WTC11 (cell line): Measurements from ENCODE around the gene OR5K1. TPM values are rescaled to one million over a fixed set of nuclear protein-coding genes. Genes with fewer than 3 reads are reported as not detected.

Experiments used
- ATAC-seq: fragments of 200-7000 bp; cut with Tn5 transposase; 2 replicates; pipeline ENCODE4 v1.10.0; 2021; ENCODE audit warnings: mild to moderate bottlenecking, moderate library complexity
- CTCF ChIA-PET: fragments of 300-600 bp; sonication (Branson Sonifier 250); formaldehyde crosslinking; loops from one replicate; lab custom pipeline; 2021; ENCODE audit warnings: antibody characterized with exemption; lab: Charles Lee
- POLR2A ChIA-PET: fragments of 350-600 bp; sonication (Branson Sonifier 250); formaldehyde crosslinking; loops from one replicate; lab custom pipeline; 2021; ENCODE audit warnings: antibody characterized with exemption; lab: Charles Lee
- DNase-seq: peaks from one replicate; pipeline ENCODE4 v3.0.0; 2021; ENCODE audit warnings: low spot score
- H3K27ac Mint-ChIP-seq: 2 replicates; pipeline ENCODE4 v1.8.0; 2021; ENCODE audit warnings: mixed read lengths
- H3K27me3 Mint-ChIP-seq: 2 replicates; pipeline ENCODE4 v1.8.0; 2021; ENCODE audit warnings: low read depth, mild to moderate bottlenecking, moderate library complexity, mixed read lengths
- H3K36me3 Mint-ChIP-seq: 2 replicates; pipeline ENCODE4 v1.8.0; 2021; ENCODE audit warnings: mixed read lengths
- H3K4me1 Mint-ChIP-seq: 2 replicates; pipeline ENCODE4 v1.8.0; 2022; ENCODE audit warnings: mixed read lengths
- H3K4me3 Mint-ChIP-seq: 2 replicates; pipeline ENCODE4 v1.8.0; 2021; ENCODE audit warnings: mild to moderate bottlenecking, moderate library complexity, mixed read lengths
- H3K9me3 Mint-ChIP-seq: 2 replicates; pipeline ENCODE4 v1.8.0; 2021; ENCODE audit warnings: mixed read lengths
- ATF1 ChIP-seq: sonication (generic); formaldehyde crosslinking; IDR thresholded peaks from 2 replicates; pipeline ENCODE4 v1.8.1; 2023; ENCODE audit warnings: mild to moderate bottlenecking, moderate library complexity, missing genetic modification reagents
- ATF3 ChIP-seq: sonication (generic); formaldehyde crosslinking; conservative IDR thresholded peaks from 2 replicates; pipeline ENCODE4 v1.8.1; 2022; ENCODE audit warnings: mild to moderate bottlenecking, missing genetic modification reagents
- CBFB ChIP-seq: sonication (generic); formaldehyde crosslinking; IDR thresholded peaks from 2 replicates; pipeline ENCODE4 v1.8.1; 2022; ENCODE audit warnings: mild to moderate bottlenecking, low read depth, missing genetic modification reagents
- CDX4 ChIP-seq: fragments of 250-450 bp; sonication (Bioruptor Pico); IDR thresholded peaks from 2 replicates; pipeline ENCODE4 v1.9.0; 2021; ENCODE audit warnings: moderate library complexity, mild to moderate bottlenecking, inconsistent platforms, borderline replicate concordance
- CREM ChIP-seq: sonication (generic); formaldehyde crosslinking; IDR thresholded peaks from 2 replicates; pipeline ENCODE4 v1.8.1; 2022; ENCODE audit warnings: mild to moderate bottlenecking, missing genetic modification reagents, moderate library complexity
- E2F5 ChIP-seq: sonication (generic); formaldehyde crosslinking; IDR thresholded peaks from 2 replicates; pipeline ENCODE4 v1.8.1; 2022; ENCODE audit warnings: mild to moderate bottlenecking, moderate library complexity, missing genetic modification reagents
- ERG ChIP-seq: fragments of 250-450 bp; sonication (Bioruptor Pico); IDR thresholded peaks from 2 replicates; pipeline ENCODE4 v1.8.0; 2021; ENCODE audit warnings: mild to moderate bottlenecking
- GABPB1 ChIP-seq: sonication (generic); formaldehyde crosslinking; IDR thresholded peaks from 2 replicates; pipeline ENCODE4 v1.8.1; 2023; ENCODE audit warnings: mild to moderate bottlenecking, missing genetic modification reagents
- GRHL2 ChIP-seq: fragments of 250-450 bp; sonication (Bioruptor Pico); IDR thresholded peaks from 2 replicates; pipeline ENCODE4 v1.8.0; 2022; ENCODE audit warnings: mild to moderate bottlenecking, moderate library complexity; ENCODE audit not compliant: insufficient replicate concordance, severe bottlenecking
- HMGXB4 ChIP-seq: sonication (generic); formaldehyde crosslinking; IDR thresholded peaks from 2 replicates; pipeline ENCODE4 v1.8.1; 2023; ENCODE audit warnings: mild to moderate bottlenecking, moderate library complexity, missing genetic modification reagents
- IRF2 ChIP-seq: sonication (generic); formaldehyde crosslinking; IDR thresholded peaks from 2 replicates; pipeline ENCODE4 v1.8.0; 2022; ENCODE audit warnings: low read depth, missing genetic modification reagents, borderline replicate concordance
- KAT7 ChIP-seq: sonication (generic); formaldehyde crosslinking; IDR thresholded peaks from 2 replicates; pipeline ENCODE4 v1.8.1; 2023; ENCODE audit warnings: missing genetic modification reagents, mild to moderate bottlenecking, borderline replicate concordance
- MAX ChIP-seq: sonication (generic); formaldehyde crosslinking; IDR thresholded peaks from 2 replicates; pipeline ENCODE4 v1.8.0; 2022; ENCODE audit warnings: mild to moderate bottlenecking, missing genetic modification reagents
- NFE2L1 ChIP-seq: sonication (generic); formaldehyde crosslinking; IDR thresholded peaks from 2 replicates; pipeline ENCODE4 v1.8.1; 2023; ENCODE audit warnings: missing genetic modification reagents
- NR2C2 ChIP-seq: sonication (generic); formaldehyde crosslinking; IDR thresholded peaks from 2 replicates; pipeline ENCODE4 v1.8.0; 2022; ENCODE audit warnings: mild to moderate bottlenecking, missing genetic modification reagents
- OVOL2 ChIP-seq: fragments of 250-450 bp; sonication (Bioruptor Pico); IDR thresholded peaks from 2 replicates; pipeline ENCODE4 v1.9.0; 2021; ENCODE audit warnings: mild to moderate bottlenecking, borderline replicate concordance
- PRRX2 ChIP-seq: fragments of 250-450 bp; sonication (Bioruptor Pico); IDR thresholded peaks from 2 replicates; pipeline ENCODE4 v1.8.0; 2021; ENCODE audit warnings: mild to moderate bottlenecking
- SMAD3 ChIP-seq: sonication (generic); formaldehyde crosslinking; IDR thresholded peaks from 2 replicates; pipeline ENCODE4 v1.8.0; 2022; ENCODE audit warnings: missing genetic modification reagents, mild to moderate bottlenecking, borderline replicate concordance
- SOX15 ChIP-seq: fragments of 250-450 bp; sonication (Bioruptor Pico); IDR thresholded peaks from 2 replicates; pipeline ENCODE4 v1.9.0; 2021; ENCODE audit warnings: mild to moderate bottlenecking
- TP53 ChIP-seq: sonication (generic); formaldehyde crosslinking; IDR thresholded peaks from 2 replicates; pipeline ENCODE4 v1.8.1; 2023; ENCODE audit warnings: mild to moderate bottlenecking, missing genetic modification reagents
- USF2 ChIP-seq: sonication (generic); formaldehyde crosslinking; IDR thresholded peaks from 2 replicates; pipeline ENCODE4 v1.8.1; 2023; ENCODE audit warnings: mild to moderate bottlenecking, missing genetic modification reagents, moderate library complexity
- ZNF138 ChIP-seq: sonication (generic); formaldehyde crosslinking; conservative IDR thresholded peaks from 2 replicates; pipeline ENCODE4 v1.8.1; 2022; ENCODE audit warnings: mild to moderate bottlenecking, moderate library complexity, missing genetic modification reagents
- ZNF281 ChIP-seq: sonication (generic); formaldehyde crosslinking; IDR thresholded peaks from 2 replicates; pipeline ENCODE4 v1.8.0; 2023; ENCODE audit warnings: mild to moderate bottlenecking, missing genetic modification reagents
- ZNF317 ChIP-seq: sonication (generic); formaldehyde crosslinking; IDR thresholded peaks from 2 replicates; pipeline ENCODE4 v1.8.1; 2023; ENCODE audit warnings: low read depth, mild to moderate bottlenecking, moderate library complexity, missing genetic modification reagents, borderline replicate concordance
- ZNF396 ChIP-seq: fragments of 250-450 bp; sonication (Bioruptor Pico); IDR thresholded peaks from 2 replicates; pipeline ENCODE4 v1.8.0; 2021; ENCODE audit warnings: mild to moderate bottlenecking, moderate library complexity, borderline replicate concordance
- ZSCAN18 ChIP-seq: fragments of 250-450 bp; sonication (Bioruptor Pico); IDR thresholded peaks from 2 replicates; pipeline ENCODE4 v2.1.2; 2022; ENCODE audit warnings: mild to moderate bottlenecking, moderate library complexity
- total RNA-seq: library from RNA; stranded (reverse); gene quantifications from 3 replicates; pipeline ENCODE4 v1.2.3, GENCODE V29; 2021

OR5K1 gene
- total RNA-seq, 1 experiment from 2014 or later: not detected

GRCh38 chr3:98433764-98434163, 29.2 kb upstream of the OR5K1 start (continued):
- TF ChIP-seq CREM (CRISPR knock-in tag) (no peak), KAT7 (CRISPR knock-in tag) (no peak), GRHL2 (no peak), ZNF317 (CRISPR knock-in tag) (no peak), PRRX2 (CRISPR knock-in tag) (no peak), SMAD3 (no peak), ATF3 (CRISPR knock-in tag) (no peak), NFE2L1 (CRISPR knock-in tag) (no peak), CBFB (CRISPR knock-in tag) (no peak), GABPB1 (no peak), IRF2 (CRISPR knock-in tag) (no peak), OVOL2 (CRISPR knock-in tag) (no peak)
- TF ChIP-seq, all 79 proteins: peak for 0

GRCh38 chr3:98434412-98434811, 28.6 kb upstream of the OR5K1 start:
- DNase-seq: no peak
- H3K4me3 Mint-ChIP-seq: no peak overlapping the region
- H3K27ac Mint-ChIP-seq: no peak overlapping the region
- peaks cover 16% of the 10 kb centered on the region for H3K9me3 Mint-ChIP-seq
- no peaks in the 10 kb centered on the region for H3K27me3 Mint-ChIP-seq
- H3K36me3 Mint-ChIP-seq: peaks cover 11% of the 10 kb centered on the region; the same call in 1 of the 2 replicates
- ChIA-PET CTCF (no interaction called here), POLR2A (no interaction called here)
- H3K4me1 Mint-ChIP-seq: no peaks in the 10 kb centered on the region
- TF ChIP-seq NR2C2: no peak
- no peak for TF ChIP-seq E2F5 (CRISPR knock-in tag)
- no peak for TF ChIP-seq TP53 (CRISPR knock-in tag)
- TF ChIP-seq USF2 (CRISPR knock-in tag): no peak
- no peak for TF ChIP-seq CDX4 (CRISPR knock-in tag)
- no peak for TF ChIP-seq ZNF396 (CRISPR knock-in tag)
- TF ChIP-seq ZNF281 (CRISPR knock-in tag): no peak
- TF ChIP-seq ZNF138: no peak
- TF ChIP-seq CBFB (CRISPR knock-in tag): no peak
- no peak for TF ChIP-seq ATF1 (CRISPR knock-in tag)
- TF ChIP-seq MAX: no peak
- no peak for TF ChIP-seq ZSCAN18 (CRISPR knock-in tag)
- TF ChIP-seq ERG (CRISPR knock-in tag): no peak
- TF ChIP-seq SOX15 (CRISPR knock-in tag): no peak
- no peak for TF ChIP-seq HMGXB4 (CRISPR knock-in tag)
- no peak for ATAC-seq
